ENCODE data around the gene TRMO.

- TF ChIP-seq CTCF (IDR thresholded peaks at IDR 0.05) (no peak), POLR2A (IDR thresholded peaks at IDR 0.05) (no peak)
These were observed 40.3 kb upstream of the TRMO start for GRCh38 chr9:97962575-97962974.

All from Peyer's patch (tissue), 4 donors.